Stimulated activated effector memory CD8-positive, alpha-beta T cell treated with anti-CD3 and anti-CD28 coated beads, Interleukin-12 subunit alpha, Interleukin-12 subunit beta, amount 100 ng/mL, for 72 hours (primary cell): ENCODE results near the gene RAB7A.
"Not testable (repeated sequence)": the region's sequence is repeated elsewhere in the genome, so short reads cannot be mapped to it uniquely, and the experiment has no call there.

Source experiments
- ATAC-seq: fragments of 150-1000 bp; cut with Tn5 transposase; 2 replicates; pipeline ENCODE4 v1.10.0; 2021
- DNase-seq, 2 donors: peaks; one replicate each; pipeline ENCODE4 v3.0.0; 2021 to 2022; ENCODE audit warnings: low spot score in 2 of 2
- H3K27ac Mint-ChIP-seq: one replicate; pipeline ENCODE4 v1.8.0; 2022; ENCODE audit warnings: mild to moderate bottlenecking, mixed read lengths
- H3K36me3 Mint-ChIP-seq: one replicate; pipeline ENCODE4 v1.8.0; 2022; ENCODE audit warnings: mild to moderate bottlenecking, mixed read lengths
- H3K4me1 Mint-ChIP-seq: one replicate; pipeline ENCODE4 v1.8.0; 2022; ENCODE audit warnings: mixed read lengths
- H3K4me3 Mint-ChIP-seq: one replicate; pipeline ENCODE4 v1.8.0; 2022; ENCODE audit warnings: mild to moderate bottlenecking, mixed read lengths
- H3K9me3 Mint-ChIP-seq: one replicate; pipeline ENCODE4 v1.8.0; 2022; ENCODE audit warnings: mixed read lengths

RAB7A gene

DNA sequence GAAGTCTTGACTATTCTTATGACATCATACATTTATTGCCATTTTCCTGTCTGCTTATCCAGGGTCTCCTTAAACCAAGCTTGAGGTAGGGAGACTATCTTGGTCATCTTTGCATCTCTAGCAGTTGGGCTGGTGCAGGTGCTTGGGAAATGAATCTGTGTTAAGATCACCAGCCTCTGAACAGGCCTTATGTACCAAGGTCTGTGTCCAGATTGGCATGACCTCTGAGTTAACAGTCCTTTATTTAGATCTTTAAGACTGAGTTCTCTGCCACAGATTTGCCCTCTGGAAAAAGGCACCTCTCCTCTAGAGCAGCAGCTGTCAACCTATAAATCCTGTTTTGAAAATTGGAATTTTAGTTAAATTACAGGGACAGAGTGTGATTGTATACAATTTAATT is 35.4 kb downstream of the RAB7A start:
- Mint-ChIP-seq H3K27ac (no peak overlapping the region), H3K9me3 (no peaks in the 10 kb centered on the region), H3K4me1 (peaks cover 76% of the 10 kb centered on the region), H3K4me3 (no peak overlapping the region), H3K36me3 (peaks cover 31% of the 10 kb centered on the region)
- no peak for ATAC-seq
- no peak for DNase-seq

DNA sequence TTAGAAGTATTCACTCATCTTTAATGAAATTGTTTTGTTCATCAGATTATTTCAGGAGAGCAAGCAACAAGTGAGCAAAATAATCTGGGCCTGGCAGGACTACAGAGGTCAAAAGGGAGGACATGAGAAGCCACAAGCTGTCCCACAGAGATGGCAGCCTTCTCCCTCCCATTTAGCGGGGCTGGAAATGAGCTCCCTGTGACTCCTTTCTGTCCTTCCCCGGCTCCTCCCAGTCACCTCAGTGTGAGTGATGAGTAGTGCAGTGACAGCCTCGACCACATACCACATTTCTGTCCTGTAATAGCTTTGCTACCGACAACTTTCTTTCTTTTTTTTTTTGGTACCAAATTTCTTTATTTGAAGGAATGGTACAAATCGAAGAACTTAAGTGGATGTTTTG is 38.0 kb downstream of the RAB7A start:
- Mint-ChIP-seq H3K27ac (no peak overlapping the region), H3K36me3 (peaks cover 36% of the 10 kb centered on the region), H3K4me1 (peaks cover 90% of the 10 kb centered on the region), H3K4me3 (no peak overlapping the region), H3K9me3 (no peaks in the 10 kb centered on the region)
- ATAC-seq (peak; percentile 100), DNase-seq (peak; percentile 14 to 66)

DNA sequence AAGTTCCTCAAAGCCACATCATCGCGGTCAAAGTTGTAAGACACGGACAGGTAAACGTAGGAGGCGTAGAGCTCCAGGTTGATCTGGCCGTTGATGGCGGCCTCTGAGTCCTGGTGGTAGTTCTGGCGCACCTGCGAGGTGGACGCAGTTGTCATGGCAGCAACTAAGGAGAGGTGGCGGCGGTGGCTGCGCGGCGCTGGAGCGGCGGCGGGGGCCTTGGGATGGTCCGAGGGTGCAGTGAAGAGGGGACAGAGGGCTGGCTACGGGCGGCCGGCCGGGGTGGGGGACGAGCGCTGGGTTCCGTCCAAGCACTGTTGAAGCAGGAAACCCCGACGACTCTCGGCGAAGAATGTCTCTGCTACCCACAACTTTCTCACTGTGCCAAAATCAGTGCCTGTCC is 38.9 kb downstream of the RAB7A start:
- no peaks in the 10 kb centered on the region for H3K9me3 Mint-ChIP-seq
- no peak overlapping the region for H3K4me3 Mint-ChIP-seq
- H3K27ac Mint-ChIP-seq, result no peak overlapping the region
- H3K4me1 Mint-ChIP-seq, result peaks cover 90% of the 10 kb centered on the region
- DNase-seq (no peak), ATAC-seq (no peak)
- peaks cover 36% of the 10 kb centered on the region for H3K36me3 Mint-ChIP-seq

DNA sequence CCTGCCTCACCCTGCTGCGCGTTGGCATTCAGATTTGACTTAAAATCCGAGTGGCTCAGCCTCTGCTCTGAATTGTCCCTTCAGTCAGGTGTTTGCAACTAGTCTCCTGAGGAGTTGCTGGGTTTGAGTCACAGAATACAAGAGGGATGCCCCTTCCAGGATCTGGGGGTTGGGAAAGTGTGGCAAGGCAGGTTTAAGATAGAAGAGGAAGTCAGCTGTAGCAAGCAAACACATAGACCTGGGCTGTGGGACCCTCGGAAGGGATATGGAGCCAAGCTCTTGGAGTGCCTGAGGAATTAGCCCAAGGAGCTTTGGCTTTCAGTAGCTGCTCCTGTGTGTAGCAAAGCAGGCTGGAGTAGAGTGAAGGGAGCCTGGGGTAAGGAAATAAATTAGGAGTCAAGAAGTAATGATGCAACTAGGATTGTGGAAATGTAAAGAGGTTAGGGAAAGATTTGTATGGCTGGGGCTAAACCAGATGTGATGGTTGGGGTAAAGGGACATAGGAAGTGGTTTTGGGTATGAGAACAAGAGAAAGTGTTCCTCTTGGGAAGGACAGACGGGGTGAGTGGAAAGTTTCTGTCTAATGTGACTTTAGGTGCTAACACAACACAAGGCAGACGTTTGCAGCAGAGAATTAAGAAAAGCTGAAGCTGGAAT is 41.2 kb downstream of the RAB7A start:
- H3K4me1 Mint-ChIP-seq, result peaks cover 77% of the 10 kb centered on the region

DNA sequence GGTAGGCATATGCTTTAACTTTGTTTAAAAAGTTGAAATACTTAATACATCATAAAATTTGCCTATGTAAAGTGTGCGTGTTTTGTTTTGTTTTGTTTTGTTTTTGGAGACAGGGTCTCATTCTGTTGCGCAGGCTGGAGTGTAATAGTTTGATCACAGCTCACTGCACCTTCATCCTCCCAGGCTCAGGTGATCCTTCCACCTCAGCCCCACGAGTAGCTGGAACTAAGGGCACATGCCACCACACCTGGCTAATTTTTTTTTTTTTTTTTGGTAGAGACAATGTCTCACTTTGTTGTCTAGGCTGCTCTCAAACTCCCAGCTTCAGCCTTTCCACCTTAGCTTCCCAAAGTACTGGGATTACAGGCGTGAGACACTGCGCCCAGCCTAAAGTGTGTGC is 42.5 kb downstream of the RAB7A start:
- Mint-ChIP-seq H3K4me1 (peaks cover 70% of the 10 kb centered on the region), H3K4me3 (no peak overlapping the region), H3K9me3 (no peaks in the 10 kb centered on the region), H3K27ac (no peak overlapping the region), H3K36me3 (peaks cover 36% of the 10 kb centered on the region)
- no peak for DNase-seq
- ATAC-seq, result no peak

More for the DNA sequence above, 41.2 kb downstream of the RAB7A start:
- Mint-ChIP-seq H3K27ac (peak overlapping the region; percentile 14), H3K4me3 (no peak overlapping the region), H3K9me3 (no peaks in the 10 kb centered on the region), H3K36me3 (peaks cover 36% of the 10 kb centered on the region)
- no peak for ATAC-seq
- no peak for DNase-seq

DNA sequence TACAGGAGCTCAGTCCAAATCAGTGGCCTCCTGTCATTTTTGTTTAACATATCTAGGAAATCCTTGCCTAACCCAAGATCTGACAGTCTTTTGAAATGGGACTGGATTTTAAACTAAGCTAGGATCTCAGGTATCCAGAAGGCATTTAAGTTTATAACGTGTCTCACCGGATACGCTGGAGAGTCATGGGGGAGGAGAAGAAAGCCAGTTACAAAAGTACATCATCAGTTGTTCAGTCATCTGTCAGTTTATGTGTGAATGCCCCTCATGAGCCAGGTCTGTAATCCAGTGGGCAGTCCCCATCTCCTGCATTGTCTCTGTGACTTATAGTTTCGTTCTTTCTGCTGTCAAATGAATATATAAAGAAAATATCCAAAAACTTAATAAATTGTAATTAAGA is 44.4 kb downstream of the RAB7A start:
- H3K27ac Mint-ChIP-seq, result no peak overlapping the region
- no peak overlapping the region for H3K4me3 Mint-ChIP-seq
- DNase-seq (no peak), ATAC-seq (no peak)
- H3K9me3 Mint-ChIP-seq, result no peaks in the 10 kb centered on the region
- H3K4me1 Mint-ChIP-seq, result peaks cover 59% of the 10 kb centered on the region
- H3K36me3 Mint-ChIP-seq, result peaks cover 19% of the 10 kb centered on the region

DNA sequence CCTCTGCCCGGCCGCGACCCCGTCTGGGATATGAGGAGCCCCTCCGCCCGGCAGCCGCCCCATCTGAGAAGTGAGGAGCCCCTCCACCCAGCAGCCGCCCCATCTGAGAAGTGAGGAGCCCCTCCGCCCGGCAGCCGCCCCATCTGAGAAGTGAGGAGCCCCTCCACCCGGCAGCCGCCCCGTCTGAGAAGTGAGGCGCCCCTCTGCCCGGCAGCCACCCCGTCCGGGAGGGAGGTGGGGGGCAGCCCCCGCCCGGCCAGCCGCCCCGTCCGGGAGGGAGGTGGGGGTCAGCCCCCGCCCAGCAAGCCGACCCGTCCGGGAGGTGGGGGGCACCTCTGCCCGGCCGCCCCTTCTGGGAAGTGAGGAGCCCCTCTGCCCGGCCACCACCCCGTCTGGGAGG is 47.2 kb downstream of the RAB7A start:
- not testable (repeated sequence) for H3K4me3 Mint-ChIP-seq, H3K36me3 Mint-ChIP-seq, DNase-seq, H3K9me3 Mint-ChIP-seq, ATAC-seq, H3K27ac Mint-ChIP-seq
- H3K4me1 Mint-ChIP-seq, result peaks cover 55% of the 10 kb centered on the region

DNA sequence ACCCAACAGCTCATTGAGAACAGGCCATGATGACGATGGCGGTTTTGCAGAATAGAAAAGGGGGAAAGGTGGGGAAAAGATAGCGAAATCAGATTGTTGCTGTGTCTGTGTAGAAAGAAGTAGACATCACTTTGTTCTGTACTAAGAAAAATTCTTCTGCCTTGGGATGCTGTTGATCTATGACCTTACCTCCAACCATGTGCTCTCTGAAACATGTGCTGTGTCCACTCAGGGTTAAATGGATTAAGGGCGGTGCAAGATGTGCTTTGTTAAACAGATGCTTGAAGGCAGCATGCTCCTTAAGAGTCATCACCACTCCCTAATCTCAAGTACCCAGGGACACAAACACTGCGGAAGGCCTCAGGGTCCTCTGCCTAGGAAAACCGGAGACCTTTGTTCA is 47.6 kb downstream of the RAB7A start:
- peaks cover 55% of the 10 kb centered on the region for H3K4me1 Mint-ChIP-seq

DNA sequence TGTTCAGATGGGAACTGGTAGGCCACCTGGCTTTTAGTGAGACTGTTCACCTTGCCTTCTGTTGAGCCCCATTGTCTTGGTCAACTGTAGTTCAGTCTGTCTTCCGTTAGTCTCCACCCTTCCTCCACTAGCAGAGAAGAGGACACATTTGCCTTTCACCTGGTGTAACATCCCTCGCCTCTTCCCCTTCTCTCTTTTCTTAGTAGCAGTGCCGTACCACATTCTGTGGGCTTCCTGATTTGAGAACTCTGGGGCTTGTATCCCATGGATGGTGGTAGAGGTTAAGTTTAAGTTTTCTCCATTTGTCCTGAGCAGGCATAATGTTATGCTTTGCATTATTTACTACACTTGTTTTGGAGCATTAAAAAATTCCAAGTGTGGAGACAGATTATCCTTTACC is 49.3 kb downstream of the RAB7A start:
- no peak for ATAC-seq
- H3K4me3 Mint-ChIP-seq, result no peak overlapping the region

More for the DNA sequence above, 47.6 kb downstream of the RAB7A start:
- DNase-seq, H3K4me3 Mint-ChIP-seq, H3K36me3 Mint-ChIP-seq, H3K9me3 Mint-ChIP-seq, H3K27ac Mint-ChIP-seq, ATAC-seq: not testable (repeated sequence)

DNA sequence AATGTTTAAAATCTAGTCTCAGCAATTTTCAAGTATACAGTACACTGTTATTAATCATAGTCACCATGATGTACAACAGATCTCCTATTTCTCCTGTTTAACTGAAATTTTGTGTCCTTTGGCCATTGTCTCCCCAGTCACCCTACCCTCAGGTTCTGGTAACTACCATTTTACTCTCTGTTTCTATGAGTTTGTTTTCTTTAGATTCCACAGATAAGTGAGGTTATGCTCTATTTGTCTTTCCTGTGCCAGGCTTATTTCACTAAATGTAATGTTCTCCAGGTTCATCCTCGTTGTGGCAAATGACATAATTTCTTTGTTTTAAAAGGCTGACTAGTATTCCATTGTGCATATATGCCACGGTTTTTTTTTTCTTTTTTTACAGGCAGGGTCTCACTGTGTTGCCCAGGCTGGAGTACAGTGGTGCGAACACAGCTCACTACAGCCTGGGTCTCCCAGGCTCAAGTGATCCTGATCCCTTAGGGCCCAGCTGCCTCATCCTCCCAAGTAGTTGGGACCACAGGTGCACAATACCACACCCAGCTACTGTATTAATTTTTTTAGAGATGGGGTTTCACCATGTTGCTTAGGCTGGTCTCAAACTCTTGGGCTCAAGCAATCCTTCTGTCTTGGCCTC is 50.0 kb downstream of the RAB7A start:
- H3K9me3 Mint-ChIP-seq, result no peaks in the 10 kb centered on the region
- peaks cover 67% of the 10 kb centered on the region for H3K4me1 Mint-ChIP-seq
- H3K36me3 Mint-ChIP-seq, result peaks cover 4% of the 10 kb centered on the region
- peak overlapping the region; percentile 56 for H3K27ac Mint-ChIP-seq
- H3K4me3 Mint-ChIP-seq, result no peak overlapping the region
- ATAC-seq, result no peak
- no peak for DNase-seq

More for the DNA sequence above, 49.3 kb downstream of the RAB7A start:
- H3K9me3 Mint-ChIP-seq, result no peaks in the 10 kb centered on the region
- no peak for DNase-seq
- peaks cover 59% of the 10 kb centered on the region for H3K4me1 Mint-ChIP-seq
- H3K36me3 Mint-ChIP-seq, result peaks cover 4% of the 10 kb centered on the region
- H3K27ac Mint-ChIP-seq, result peak overlapping the region; percentile 56

DNA sequence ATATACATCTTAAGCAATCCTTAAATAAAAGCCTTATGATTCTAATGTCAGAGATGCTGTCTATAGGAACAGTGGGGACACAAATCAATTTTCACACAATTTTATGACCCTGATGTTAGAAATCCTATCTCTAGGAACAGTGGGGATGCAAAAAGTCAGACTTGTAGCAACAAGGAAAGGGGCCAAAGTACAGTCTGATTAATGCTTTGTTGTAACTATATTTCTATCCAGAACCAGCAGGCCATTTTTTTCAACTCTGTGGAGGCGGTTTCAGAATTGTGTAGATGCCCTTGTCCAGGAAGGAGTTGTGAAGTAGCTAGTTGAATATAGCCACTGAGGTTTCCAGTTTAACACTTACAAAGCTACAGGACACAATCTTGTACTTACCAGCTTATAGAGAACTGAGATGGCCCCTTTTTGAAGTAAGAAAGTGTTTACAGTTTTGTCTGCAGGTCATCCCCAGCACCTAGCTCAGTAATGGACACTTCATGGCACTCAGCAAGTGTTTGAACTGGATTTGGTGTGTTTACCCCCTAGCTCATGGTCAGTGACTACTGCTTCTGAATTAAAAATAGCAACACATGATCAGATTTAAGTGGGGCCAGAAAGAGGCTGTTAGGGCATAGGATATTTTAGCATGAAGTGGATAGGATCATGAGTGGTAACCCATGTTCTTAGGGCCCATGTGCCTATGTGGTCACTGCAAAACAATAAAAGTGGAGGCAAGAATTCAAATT is 54.3 kb downstream of the RAB7A start:
- DNase-seq, result no peak
- Mint-ChIP-seq H3K27ac (peak overlapping the region; percentile 45), H3K9me3 (no peaks in the 10 kb centered on the region)

DNA sequence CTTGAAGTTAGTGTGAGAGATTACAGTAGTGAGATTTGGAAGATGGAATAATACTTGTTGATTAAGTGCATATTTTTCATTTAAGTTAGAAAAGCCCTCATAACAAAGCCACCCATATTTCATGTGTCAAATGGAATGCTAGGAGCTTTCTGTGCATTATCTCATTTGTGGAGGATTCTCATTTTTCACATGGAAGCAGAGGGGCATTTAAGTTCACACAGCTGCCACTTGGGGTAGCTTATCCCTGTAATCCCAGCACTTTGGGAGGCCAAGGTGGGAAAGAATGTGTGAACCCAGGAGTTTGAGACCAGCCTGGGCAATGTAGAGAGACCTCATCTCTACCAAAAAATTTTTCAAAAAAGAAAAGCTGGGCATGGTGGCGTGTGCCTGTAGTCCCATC is 55.2 kb downstream of the RAB7A start:
- Mint-ChIP-seq H3K27ac (no peak overlapping the region), H3K36me3 (peaks cover 10% of the 10 kb centered on the region), H3K4me1 (peaks cover 89% of the 10 kb centered on the region), H3K9me3 (no peaks in the 10 kb centered on the region), H3K4me3 (no peak overlapping the region)
- ATAC-seq (no peak), DNase-seq (no peak)

More for the DNA sequence above, 54.3 kb downstream of the RAB7A start:
- Mint-ChIP-seq H3K4me3 (no peak overlapping the region), H3K4me1 (peaks cover 91% of the 10 kb centered on the region), H3K36me3 (peaks cover 4% of the 10 kb centered on the region)
- no peak for ATAC-seq

DNA sequence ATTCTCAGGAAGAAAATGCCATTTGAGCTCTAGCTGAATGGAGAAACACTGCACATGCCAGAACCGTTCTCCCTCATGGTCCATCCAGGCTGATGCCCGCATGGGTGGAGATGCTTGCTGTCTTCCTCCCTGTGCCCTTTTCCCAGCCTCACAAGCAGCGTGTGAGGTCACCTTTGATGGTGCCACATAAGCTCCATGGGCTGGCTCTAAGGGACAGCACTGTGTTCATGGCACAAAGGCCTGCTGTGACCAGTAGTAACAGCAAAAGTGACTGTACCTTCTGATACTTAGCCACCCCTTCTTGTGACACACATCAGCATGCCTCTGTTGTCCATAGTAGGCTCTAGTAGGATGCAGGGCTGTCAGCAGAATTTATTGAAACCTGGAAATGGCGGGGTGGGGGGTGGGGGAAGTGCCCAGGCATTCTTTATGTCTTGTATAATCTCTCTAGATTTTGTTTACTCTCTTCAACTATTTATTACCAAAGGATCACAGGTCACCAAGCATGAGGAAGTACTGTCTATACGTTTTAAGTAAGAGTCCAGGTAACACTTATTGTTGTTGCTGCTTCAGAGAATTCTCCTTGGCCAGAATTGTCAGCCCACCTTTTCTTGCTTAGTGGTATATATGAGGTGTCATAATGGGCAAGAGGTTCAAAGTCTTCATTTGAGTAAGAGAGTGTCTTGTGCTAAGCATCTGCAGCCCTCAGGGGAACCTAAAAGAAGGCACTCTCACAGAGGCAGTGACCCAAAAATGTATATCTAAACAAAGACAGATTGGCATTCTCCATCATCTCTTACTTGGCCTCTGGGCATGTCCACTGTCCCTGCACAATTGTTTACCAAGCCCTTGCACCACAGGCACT is 56.5 kb downstream of the RAB7A start:
- Mint-ChIP-seq H3K4me1 (peaks cover 94% of the 10 kb centered on the region), H3K36me3 (peaks cover 6% of the 10 kb centered on the region), H3K9me3 (no peaks in the 10 kb centered on the region), H3K4me3 (no peak overlapping the region), H3K27ac (peak overlapping the region; percentile 65)
- peak; percentile 85 for ATAC-seq
- DNase-seq, result no peak

DNA sequence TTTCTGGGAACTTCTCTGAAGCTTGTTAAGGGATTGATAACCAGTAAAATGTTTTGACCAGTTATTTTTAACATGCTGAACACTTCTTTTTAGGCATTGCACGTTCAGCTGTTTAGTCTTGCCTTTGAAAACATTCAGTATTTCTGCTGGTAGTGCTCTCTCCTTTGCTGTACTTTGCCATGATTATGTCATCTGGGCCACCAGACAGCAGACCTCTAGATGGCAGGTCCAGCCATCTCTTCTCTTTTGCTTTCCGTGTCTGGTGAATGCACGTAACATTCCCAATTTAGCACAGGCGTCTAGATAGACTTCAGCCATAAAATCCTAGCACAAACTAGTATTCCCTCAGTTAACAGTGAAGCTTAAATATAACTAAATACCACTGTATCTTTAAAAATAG is 57.8 kb downstream of the RAB7A start:
- H3K9me3 Mint-ChIP-seq, result no peaks in the 10 kb centered on the region
- DNase-seq (no peak), ATAC-seq (no peak)
- peaks cover 10% of the 10 kb centered on the region for H3K36me3 Mint-ChIP-seq
- H3K27ac Mint-ChIP-seq, result peak overlapping the region; percentile 65
- peaks cover 94% of the 10 kb centered on the region for H3K4me1 Mint-ChIP-seq
- no peak overlapping the region for H3K4me3 Mint-ChIP-seq

DNA sequence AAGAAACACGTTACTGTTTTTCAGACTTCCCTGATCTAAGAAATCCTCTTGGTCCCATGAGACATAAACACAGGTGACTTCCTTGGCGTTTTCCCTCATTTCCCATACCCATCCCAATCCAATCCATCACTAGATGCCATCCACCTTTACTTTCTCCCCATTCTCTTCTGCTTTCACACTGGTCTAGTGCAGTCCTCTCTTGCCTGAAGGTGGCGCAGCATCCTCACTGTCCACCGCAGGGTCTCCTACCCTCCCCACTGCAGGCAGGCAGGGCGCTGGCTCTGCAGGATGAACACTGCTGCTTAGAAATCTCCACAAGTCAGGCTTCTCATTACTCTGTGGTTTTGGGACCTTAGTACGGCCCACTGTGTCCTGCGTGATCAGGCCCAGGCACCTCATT is 58.2 kb downstream of the RAB7A start:
- DNase-seq (no peak), ATAC-seq (peak; percentile 33)
- no peak overlapping the region for H3K4me3 Mint-ChIP-seq
- H3K27ac Mint-ChIP-seq, result peak overlapping the region; percentile 65
- no peaks in the 10 kb centered on the region for H3K9me3 Mint-ChIP-seq
- peaks cover 94% of the 10 kb centered on the region for H3K4me1 Mint-ChIP-seq
- H3K36me3 Mint-ChIP-seq, result peaks cover 14% of the 10 kb centered on the region
